Posterior cingulate gyrus (tissue), 11 donors: Measurements from ENCODE around the gene CEP72.
"Not testable (repeated sequence)": the region's sequence is repeated elsewhere in the genome, so short reads cannot be mapped to it uniquely, and the experiment has no call there.

Source experiments
- DNase-seq, 10 donors: peaks; one replicate each; pipeline versions ENCODE4 v3.0.0 to v3.0.0-alpha.2; 2020 to 2021; ENCODE audit warnings: mixed read lengths in 3 of 10
- intact Hi-C: fragments of 100-400 bp; cut with DNase I; formaldehyde crosslinking; loops from one replicate; pipeline ENCODE4 v1.15.1; 2023

CEP72 gene

GRCh38 chr5:675871-676698 lies 63.9 kb downstream of the CEP72 start:
- intact Hi-C loops = no loop called here
- DNase-seq = peak in 9 of 10 donors; percentile 2 to 82 (median 26)

DNA sequence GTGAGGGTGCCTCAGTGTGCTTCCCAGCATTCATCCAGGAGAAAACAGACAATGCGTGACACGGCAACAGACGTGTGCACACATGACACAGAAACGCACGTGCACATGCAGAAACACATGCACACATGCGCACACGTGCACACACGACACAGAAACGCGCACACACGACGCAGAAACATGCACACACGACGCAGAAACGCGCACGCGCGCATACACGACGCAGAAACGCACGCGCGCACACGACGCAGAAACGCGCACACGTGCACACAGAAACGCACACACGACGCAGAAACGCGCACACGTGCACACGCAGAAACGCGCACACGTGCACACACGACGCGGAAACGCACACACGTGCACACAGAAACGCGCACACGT lies 64.5 kb downstream of the CEP72 start:
- intact Hi-C loops = no loop called here
- peak in 1 of 10 donors; percentile 10 for DNase-seq

DNA sequence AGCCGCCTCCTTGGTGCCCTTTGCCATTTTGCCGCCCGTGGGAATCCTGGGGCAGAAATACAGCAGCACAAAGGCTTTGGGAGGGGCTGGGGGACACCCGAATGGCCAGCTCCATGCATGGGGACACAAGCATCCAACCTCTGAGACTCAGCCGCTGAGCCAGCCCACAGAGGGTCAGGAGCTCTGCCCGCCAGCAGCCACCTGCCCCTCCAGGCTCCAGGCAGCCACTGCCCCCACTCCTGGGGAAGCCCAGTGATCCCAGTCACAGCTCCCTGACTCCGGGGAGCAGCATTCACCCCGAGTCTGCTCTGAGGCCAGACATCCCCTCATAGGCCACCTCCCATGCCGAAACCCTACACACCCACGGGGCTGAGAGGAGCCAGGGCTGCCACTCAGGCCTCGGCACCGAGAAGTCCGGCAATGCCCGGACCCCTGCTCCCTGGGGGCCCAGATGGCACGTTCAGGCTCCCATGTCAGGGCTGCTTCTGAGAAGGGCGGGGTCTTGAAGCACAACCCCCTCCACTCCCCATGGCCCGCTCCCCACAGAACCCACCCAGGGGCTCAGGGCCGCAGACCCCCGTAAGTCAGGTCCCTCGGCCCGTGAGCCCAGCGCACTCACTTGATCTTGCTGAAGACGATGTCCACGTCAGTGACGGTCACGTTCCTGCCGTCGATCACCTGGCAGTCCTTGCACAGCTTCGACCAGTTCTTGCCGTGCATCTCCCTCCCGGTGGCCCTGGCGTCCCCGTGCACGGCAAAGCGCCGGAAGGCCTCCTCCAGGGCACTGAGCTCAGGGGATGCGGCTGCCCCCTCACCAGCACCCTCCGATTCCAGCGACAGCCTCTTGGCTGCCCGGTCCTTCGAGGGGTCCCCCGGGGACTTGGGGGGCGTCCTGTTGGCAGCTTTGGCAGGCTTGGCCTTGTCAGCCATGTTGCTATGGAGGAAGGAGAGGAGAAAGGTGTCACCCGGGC lies 65.3 kb downstream of the CEP72 start:
- intact Hi-C loops = no loop called here
- DNase-seq = peak in 5 of 10 donors; percentile 1 to 84 (median 69)

- DNase-seq = peak in 4 of 10 donors; percentile 21 to 80 (median 61)
- intact Hi-C loops = not testable (repeated sequence)
Measured at GRCh38 chr5:678521-678920, 66.4 kb downstream of the CEP72 start.

- intact Hi-C loops = not testable (repeated sequence)
- peak in 3 of 10 donors; percentile 9 to 72 (median 31) for DNase-seq
Measured at GRCh38 chr5:679166-679895, 67.2 kb downstream of the CEP72 start.

- peak in 3 of 10 donors; percentile 34 to 63 (median 62) for DNase-seq
- intact Hi-C loops = not testable (repeated sequence)
Measured at GRCh38 chr5:680118-680795, 68.1 kb downstream of the CEP72 start.

- peak in 2 of 10 donors; percentile 49 to 76 for DNase-seq
Measured at GRCh38 chr5:680836-681235, 68.7 kb downstream of the CEP72 start.

GRCh38 chr5:681317-682191 lies 69.4 kb downstream of the CEP72 start:
- DNase-seq = peak in 3 of 10 donors; percentile 41 to 76 (median 52)
- intact Hi-C loops = not testable (repeated sequence)

More at GRCh38 chr5:680836-681235, 68.7 kb downstream of the CEP72 start:
- intact Hi-C loops = not testable (repeated sequence)

- intact Hi-C loops = not testable (repeated sequence)
- DNase-seq = peak in 3 of 10 donors; percentile 12 to 69 (median 48)
Measured at GRCh38 chr5:682216-682615, 70.1 kb downstream of the CEP72 start.

- intact Hi-C loops = loop anchor here (1.0 kb wide), 1 partner anchor 92 kb away; no protein-coding TSS in a partner anchor
- DNase-seq = peak in 8 of 10 donors; percentile 10 to 90 (median 36)
Measured at GRCh38 chr5:682651-683358, 70.7 kb downstream of the CEP72 start.

- intact Hi-C loops = loop anchor here (1.0 kb wide), 1 partner anchor 91 kb away; no protein-coding TSS in a partner anchor
- DNase-seq = peak in 8 of 10 donors; percentile 9 to 79 (median 16)
Measured at GRCh38 chr5:683551-684481, 71.7 kb downstream of the CEP72 start.

GRCh38 chr5:684751-685216 lies 72.6 kb downstream of the CEP72 start:
- DNase-seq = peak in 3 of 10 donors; percentile 57 to 80 (median 59)
- intact Hi-C loops = no loop called here

GRCh38 chr5:685262-686171 lies 73.4 kb downstream of the CEP72 start:
- DNase-seq = peak in 3 of 10 donors; percentile 54 to 74 (median 69)
- intact Hi-C loops = no loop called here

DNA sequence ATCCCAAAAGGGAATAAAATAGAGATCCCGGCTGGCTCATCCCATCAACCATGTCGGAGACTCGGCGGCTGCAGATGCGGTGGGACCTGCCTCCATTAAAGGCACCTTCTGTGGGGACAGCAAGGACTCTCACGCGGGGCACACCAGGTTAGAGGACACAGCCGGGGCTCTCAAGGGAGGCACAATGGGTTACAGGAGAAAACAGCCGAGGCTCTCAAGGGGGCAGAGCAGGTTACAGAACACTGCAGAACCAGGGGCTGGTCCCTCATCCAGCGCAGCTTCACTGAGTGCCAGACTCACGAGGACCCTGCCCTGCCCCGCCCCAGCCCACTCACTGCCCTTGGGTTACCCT lies 74.0 kb downstream of the CEP72 start:
- intact Hi-C loops = not testable (repeated sequence)

GRCh38 chr5:686936-687335 lies 74.8 kb downstream of the CEP72 start:
- intact Hi-C loops, DNase-seq: not testable (repeated sequence)

More for the DNA sequence above, 74.0 kb downstream of the CEP72 start:
- DNase-seq = peak in 2 of 10 donors; percentile 36 to 59
